Activated CD4-positive, alpha-beta T cell treated with anti-CD3 and anti-CD28 coated beads, Interleukin-2, amount 50 U/mL, for 1 hour (primary cell): Measurements from ENCODE around the gene MOSMO.
"Not testable (repeated sequence)": the region's sequence is repeated elsewhere in the genome, so short reads cannot be mapped to it uniquely, and the experiment has no call there.

Source experiments
- DNase-seq: peaks from one replicate; pipeline ENCODE4 v3.0.0-alpha.2; 2020

MOSMO gene

DNA sequence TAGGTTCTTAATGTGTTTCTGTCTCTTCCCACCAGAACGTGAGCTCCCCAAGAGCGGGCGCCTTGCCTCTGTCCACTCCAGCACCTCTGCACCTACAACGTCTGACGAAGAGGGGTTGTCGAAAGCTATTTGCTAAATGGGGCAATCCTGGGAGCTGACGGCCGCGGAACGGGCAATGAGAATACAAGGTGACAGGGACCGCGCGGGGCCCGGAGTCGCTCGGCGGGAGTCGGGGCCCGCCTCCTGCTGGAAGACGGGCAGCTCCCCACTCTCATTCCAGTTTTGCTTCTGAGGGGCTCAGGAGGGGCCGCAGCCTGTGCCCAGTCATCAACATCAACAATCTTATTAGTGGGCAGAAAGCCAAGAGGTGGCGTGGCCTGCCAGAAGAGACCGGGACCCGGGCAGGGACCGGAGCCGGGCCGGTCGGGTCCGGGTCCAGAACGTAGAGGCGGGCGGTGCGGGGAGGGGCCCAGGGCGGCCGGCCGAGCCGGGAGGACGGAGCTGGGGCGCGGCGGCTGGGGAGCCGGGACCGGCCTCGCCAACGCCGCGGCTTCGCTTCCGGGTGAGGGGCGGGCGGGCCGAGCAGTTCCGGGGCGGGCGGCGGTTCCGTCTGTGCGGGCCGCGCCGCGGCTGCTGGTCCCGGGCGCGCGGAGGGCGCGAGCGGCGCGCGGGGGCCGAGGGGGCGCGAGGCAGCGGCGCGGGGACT lies at the start of gene MOSMO:
MOSMO (plus strand) TSS at position 603 of the 706 bp plus-strand sequence. CDS start 191 bp downstream, outside the sequence.
- DNase-seq, result peak; percentile 63

DNA sequence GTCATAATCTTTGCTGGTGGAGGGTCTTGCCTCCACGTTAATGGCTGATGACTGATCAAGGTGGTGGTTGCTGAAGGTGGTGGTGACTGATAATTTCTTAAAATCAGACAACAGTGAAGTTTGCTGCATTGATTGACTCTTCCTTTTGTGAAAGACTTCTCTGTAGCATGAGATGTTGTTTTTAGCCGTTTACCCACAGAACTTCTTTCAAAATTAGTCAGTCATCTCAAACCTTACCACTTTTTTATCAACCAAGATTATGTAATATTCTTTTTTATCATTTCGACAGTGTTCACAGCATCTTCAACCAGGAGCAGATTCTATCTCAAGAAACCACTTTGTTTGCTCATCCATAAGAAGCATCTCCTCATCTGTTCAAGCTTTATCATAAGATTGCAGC lies 48.9 kb upstream of the MOSMO start:
- no peak for DNase-seq

DNA sequence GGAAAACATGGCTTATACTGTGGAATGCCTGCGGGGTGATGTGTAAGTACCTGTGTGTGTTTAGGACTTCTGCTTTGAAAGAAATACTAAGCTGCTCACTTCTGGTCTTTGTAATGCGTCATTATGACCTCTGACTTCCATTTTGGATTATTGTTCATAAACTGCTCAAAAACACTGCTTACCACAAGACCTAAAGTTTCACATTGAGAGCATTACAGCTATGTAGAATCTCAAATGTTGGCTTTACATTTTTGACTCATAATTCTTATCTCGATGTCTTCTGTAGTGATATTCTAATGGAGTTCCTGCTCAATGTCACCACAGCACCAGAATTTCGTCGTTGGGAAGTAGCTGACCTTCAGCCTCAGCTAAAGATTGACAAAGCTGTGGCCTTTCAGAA lies 45.4 kb upstream of the MOSMO start:
- no peak for DNase-seq

DNA sequence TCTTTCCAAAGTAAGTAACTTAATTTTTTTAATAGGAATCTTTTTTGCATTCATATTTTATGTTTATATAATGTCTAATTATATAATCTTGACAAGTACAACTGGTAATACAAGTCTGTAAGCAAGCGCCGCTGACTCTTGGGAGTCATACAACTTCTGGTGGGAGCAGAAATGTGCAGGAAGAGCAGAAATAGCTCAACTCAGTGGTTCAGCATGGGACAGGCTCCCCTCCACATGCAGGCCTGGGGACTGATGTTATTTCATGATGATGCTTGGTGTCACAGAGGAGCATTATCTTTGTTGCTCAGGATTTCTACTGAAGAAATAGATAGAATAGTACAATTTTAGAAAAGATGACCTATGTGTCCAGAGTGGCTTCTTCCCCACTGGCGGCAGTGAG lies 44.0 kb upstream of the MOSMO start:
- no peak for DNase-seq

DNA sequence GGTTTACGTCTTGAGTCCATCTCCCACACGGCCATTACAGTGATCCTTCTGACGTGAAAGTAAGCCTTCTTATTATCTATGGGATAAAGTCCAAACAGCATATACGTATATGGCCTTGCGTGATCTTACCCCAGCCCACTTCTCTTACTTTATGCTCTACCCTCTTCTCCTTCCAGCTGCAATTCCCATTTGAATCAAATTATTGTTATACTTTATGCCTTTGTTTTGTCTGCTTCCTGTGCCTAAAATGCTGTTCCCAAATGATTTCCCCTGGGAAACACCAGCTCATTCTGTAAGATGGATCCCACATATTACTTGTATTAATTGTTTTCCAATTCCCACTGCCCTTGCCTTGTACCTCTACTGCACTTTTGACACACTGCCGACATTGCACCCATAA lies 43.6 kb upstream of the MOSMO start:
- DNase-seq, result no peak

DNA sequence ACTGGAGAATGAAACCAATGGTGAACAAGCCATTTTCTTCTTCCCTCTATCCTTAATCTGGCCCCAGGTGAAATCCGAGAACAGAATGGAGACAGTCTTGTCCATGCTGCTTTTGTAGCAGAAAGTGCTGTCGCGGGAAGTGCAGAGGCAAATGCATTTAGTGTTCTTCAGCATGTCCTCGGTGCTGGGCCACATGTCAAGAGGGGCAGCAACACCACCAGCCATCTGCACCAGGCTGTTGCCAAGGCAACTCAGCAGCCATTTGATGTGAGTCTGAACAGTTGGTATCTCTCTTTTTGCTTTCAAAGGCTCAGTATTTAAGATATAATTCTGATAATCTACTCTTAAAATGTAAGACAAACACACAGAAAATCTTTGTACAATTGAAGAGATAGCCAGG lies 36.1 kb upstream of the MOSMO start:
- DNase-seq, result no peak

DNA sequence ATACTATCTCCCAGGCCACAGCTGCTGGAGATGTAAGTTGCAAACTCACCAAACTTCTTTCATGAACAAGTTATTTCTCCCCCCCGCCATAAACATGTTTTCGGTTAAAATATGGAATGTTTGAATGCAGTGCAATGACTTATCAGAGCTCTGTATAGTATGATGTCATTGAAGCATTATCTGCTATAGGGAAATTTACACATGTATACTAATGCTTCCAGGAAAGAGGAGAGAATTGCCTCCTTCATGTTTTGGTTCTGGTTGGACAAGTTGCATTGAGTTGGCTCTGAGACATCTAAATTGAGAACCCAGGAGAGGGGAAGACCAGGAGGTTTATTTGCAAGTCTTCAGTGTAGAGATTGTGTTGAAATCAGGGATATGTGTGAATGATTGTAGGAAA lies 34.0 kb upstream of the MOSMO start:
- DNase-seq, result no peak

DNA sequence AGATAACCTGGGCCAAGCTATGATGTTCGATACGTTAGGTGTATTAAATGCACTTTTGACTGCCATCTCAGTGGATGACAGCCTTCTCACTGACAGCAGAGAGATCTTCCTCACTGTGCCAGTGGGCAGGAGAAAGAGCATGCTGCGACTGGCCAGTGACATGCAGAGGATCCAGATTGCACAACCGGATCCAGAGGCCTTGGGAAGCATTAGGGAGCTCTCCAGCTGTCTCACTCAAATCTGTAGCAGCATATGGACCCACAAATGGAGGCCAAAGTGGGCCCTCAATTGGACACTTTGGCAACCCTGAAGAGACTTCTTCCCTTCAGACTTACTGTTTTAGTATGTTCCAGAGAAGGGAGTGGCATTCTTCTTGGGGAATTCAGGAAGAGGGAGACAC lies 27.9 kb upstream of the MOSMO start:
- no peak for DNase-seq

DNA sequence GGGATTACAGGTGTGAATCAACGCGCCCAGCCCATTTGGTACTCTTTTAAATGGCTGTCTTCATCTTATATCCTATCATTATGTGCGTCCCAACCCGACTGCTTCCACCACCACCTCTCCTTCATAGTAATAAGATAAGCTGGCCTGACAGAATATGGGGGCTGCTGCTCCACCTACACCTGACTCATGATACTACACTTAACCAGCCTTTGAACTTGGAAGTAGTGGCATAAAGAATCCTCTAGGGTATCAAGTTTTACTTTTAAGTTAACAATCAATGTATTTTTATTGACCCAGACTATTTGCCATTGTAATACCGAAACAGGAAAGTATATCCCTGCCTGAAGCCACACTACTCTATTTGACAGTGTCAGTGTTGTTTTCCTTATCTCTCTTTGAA lies 25.8 kb upstream of the MOSMO start:
- no peak for DNase-seq

DNA sequence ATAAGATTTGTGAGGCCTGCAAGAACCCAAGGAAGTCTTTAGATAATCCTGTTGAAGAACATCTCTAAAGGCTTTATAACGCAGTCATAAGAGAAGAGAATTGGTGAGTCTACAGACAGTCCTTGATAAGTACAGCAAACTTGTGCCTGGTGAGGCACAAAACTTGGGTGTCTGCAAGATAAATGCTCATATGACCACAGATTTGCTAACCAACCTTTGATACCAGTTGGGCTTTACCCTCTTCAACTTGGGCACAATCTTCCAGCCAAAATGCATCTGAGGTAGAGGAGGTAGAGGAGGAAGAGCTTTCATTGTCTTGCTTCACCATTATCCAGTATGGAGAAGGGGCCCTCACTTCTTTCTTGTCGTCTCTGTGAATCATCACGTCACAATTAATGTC lies 23.8 kb upstream of the MOSMO start:
- DNase-seq, result no peak

DNA sequence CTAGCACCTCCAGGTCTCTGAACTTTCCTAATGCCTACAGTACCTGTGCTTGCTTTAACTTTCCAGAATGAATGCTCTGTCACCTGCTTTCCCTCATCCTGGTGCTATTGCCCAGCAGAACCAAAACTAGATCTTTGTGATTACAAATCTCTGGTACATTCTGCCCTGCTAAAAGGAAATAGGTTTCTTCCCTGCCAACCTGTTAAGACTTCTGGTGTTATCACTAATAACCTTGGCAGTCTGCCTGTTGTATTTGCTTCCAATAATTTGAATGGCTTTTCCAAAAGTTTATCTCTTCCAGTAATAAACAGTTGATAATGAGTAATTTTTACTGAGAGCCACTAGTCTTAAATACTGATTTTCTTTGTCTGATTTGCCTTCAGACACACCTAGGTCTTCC lies 22.4 kb upstream of the MOSMO start:
- DNase-seq, result no peak

DNA sequence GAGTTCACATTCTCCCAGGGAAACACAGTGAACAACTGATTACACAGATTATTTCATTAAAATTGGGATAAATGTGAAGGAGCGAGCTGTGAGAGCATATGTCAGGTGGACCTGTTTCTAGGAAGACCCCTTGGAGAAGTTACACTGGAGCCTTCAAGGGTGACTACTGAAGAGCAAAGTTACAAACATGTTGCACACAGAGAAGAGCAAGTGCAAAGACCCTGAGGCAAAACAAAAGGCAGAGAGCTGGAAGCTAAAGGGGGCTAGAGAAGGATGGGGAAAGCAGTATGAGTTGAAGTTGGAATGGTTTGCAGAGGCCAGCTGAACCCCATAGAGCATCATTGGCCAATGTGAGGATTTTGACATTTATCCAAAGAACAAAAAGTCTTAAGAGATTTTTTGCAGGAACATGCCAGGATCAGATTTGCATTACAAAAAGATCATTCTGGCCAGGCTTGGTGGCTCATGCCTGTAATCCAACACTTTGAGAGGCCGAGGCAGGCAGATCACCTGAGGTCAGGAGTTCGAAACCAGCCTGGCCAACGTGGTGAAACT lies 21.1 kb upstream of the MOSMO start:
- DNase-seq, result no peak

DNA sequence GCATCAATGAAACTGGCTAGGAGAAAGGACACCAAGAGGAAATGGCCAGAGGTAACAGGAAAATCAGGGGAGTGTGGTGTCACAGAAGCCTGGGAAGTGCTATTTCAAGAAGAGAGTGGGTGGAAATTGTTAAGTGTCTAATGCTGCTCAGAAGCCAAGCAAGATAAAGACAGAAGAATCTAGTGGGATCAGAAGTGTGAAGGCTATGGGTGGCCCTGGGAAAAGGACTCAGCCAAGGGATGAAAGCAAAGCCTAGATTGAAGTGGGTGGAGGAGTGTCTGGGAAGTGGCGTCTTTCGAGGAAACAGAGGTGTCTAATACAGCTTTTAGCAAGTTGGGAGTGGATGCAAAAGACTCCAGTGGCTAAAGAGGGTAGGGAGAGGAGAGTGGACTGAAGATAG lies 20.4 kb upstream of the MOSMO start:
- no peak for DNase-seq

DNA sequence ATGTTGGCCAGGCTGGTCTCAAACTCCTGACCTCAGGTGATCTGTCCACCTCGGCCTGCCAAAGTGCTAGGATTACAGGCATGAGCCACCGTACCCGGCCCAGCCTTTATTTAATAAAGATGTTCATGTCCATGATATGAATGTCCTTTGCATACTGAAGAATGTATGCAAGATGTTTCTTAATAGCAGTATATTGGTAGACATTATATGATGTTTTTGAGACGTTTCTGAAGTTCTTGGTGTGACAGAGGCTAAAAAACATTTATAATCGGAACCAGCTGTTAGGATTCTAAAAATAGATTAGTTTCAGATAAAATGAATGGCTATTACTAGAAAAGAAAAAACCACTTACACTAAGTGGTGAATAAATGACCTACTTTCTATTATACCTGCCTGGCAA lies 18.8 kb upstream of the MOSMO start:
- no peak for DNase-seq

DNA sequence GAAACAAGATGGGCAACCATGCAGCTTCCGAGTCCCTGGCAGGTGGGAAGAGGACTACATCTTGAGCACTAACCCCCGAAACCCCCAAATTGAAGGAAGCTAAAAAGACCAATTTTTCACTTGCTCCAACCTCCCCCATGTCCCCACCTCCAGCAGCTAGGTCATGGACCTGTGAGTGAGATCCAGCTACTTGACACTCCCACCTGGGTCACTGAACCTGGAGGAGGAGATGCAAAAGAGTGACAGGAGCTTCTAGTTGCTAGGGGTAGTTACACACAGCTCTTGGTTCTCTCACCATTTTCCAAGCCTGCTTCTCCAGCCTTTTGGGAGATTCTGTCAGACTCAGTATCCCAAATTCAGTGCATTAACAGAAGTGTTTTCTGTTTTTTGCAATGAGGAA lies 18.2 kb upstream of the MOSMO start:
- DNase-seq, result no peak

DNA sequence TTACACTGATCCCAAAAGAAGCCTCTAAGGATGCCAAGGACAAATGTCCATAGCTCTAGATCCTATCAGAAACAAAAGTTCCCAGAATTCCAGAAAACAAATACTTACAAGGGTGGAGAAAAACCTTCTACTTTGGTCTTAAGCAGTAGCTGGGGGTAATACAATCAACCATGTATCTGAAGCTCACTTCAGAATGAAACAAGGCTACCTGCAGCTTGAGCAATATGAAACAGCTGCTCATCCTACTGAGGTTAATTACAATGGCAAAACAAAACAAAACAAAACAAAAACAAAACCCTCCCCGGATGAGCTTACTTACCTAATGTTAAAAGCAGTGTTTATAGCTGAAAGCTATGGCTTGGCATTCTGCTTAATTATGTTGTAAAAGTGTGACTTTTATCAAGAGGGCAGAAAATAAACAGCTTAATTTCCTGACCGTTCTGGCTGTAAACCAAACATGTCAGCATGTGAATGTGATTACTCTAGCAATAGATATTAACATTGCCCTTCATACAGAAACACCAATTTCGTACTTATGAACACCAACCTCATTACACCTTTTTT lies 17.4 kb upstream of the MOSMO start:
- no peak for DNase-seq

DNA sequence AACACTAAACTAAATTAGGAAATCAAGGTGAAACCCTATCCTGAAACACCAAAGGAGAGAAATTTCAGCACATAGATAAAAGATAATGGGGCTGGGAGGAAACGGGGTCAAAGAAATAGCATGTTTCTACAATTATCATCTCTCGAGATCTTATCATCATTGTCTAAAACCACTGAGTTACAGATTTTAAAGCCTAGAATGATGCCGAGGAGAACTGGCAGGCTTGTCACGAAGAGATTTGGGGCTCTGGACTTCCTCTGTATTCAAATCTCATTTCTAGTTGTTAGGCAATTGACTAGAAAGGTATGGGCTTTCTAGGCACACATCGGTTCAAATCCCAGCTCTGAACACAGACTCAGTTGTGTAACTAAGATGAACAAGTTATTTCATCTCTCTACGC lies 16.3 kb upstream of the MOSMO start:
- no peak for DNase-seq

DNA sequence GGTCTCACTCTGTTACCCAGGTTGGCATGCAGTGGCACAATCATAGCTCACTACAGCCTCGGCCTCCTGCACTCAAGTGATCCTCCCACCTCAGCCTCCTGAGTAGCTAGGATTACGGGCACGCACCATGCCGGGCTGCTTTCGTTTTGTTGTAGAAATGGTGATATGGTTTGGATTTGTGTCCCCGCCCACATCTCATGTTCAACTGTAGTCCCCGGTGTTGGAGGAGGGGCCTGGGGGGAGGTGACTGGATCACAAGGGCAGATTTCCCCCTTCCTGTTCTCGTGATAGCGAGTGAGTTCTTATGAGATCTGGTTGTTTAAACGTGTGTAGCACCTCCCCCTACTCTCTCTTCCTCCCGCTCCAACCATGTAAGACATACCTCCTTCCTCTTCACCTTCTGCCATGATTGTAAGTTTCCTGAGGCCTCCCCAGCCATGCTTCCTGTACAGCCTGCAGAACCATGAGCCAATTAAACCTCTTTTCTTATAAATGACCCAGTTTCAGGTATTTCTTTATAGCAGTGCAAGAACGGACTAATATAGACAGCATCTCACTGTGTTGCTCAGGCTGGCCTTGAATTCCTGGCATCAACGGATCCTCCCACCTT lies 12.9 kb upstream of the MOSMO start:
- DNase-seq, result no peak

DNA sequence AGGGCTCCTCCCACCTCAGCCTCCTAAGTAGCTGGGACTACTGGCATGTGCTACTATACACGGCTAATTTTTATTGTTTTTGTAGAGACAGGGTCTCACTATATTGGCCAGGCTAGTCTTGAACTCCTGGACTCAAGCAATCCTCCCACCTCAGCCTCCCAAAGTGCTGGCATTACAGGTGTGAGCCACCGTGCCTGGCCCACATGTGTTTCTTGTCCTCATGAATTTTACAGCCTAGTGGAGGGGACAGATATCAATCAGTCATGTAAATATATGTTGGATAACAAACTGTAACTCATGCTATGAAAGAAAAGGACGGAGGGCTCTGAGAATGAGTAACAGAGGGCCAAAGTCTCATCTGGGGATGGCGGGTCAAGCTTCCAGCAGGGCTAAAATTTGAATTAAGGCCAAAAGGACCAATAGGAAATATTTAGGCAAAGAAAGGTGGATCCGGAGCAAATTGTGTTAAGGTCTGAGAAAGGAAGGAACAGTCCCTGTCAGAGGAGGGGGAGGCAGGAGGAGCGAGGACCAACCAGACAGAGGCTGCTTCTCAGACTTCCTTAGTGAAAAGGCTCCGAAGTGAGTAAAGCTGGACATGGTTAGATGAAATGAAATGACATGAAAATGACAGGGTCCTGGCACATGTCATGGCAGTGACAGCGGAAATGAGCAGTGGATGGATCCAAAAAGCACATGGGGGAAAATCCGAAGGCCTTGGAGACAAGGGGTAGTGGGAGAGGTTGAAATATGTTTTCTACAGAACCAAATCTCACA lies 10.8 kb upstream of the MOSMO start:
- DNase-seq, result no peak

DNA sequence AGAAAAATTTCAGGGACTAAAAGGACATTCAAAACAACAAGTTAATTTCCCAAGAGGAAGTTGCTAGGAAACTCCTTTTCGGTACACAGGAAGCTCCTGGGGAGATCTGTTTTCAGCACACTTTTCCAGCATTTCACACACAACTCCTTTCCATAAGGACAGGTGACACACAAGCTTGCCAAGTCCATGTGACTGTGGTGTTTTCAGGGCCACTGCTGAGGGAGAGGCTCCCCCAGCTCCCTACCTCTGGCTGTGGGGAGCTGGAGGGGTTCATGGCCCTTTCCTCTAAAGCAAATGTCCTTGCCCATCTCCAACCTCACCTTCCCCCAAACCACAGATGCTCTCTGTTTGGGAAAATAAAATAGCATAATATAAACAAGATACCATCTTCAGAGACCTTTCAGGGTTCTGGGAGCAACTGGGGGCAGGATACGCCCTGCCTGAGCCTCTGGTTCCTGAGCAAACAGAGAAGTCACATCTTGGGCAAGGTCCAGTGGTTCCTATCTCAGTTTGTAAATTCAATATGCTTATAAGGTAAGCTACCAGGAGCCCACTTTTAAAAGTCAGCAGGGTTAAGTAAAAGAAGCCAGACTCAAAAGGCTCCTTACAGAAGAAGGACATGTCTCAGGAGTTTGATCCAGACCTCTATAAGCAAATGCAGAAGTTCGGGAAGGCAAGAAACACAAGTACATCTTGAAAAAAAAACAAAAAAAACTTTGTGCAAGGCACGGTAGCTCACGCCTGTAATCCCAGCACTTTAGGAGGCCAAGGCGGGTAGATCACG lies 10.0 kb upstream of the MOSMO start:
- DNase-seq, result no peak

DNA sequence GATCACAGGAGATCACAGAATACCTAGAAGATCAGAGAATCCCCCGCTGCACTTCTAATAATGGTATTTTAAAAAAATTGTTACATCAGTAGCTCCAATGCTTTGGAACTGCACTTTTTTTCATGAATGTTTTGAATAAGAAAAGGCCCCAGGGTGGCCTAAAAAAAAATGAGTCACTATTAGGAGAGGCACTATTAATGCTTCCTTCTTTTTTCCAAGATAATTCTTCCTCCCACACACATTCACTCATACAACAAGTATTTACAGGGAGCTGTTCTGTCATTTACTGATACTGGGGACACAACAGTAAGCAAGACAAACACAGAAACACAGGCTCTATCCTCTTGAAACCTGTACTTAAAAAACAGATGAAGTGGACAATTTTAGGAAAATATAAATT lies 6.3 kb upstream of the MOSMO start:
- DNase-seq, result no peak

DNA sequence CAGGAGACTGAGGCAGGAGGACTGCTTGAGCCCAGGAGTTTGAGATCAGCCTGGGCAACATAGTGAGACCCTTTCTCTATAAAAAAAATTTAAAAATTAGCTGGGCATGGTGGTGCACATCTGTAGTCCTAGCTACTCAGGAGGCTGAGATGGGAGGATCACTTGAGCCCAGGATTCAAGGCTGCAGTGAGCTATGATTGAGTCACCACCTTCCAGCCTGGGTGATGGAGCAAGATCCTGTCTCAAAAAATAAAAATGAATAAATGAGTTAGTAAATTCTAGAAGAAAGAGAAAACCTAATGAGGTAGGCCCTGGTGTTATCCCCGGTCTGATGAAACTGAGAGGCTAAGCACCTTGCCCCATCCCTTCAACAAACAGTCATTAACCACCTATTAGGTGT lies 5.9 kb upstream of the MOSMO start:
- not testable (repeated sequence) for DNase-seq

DNA sequence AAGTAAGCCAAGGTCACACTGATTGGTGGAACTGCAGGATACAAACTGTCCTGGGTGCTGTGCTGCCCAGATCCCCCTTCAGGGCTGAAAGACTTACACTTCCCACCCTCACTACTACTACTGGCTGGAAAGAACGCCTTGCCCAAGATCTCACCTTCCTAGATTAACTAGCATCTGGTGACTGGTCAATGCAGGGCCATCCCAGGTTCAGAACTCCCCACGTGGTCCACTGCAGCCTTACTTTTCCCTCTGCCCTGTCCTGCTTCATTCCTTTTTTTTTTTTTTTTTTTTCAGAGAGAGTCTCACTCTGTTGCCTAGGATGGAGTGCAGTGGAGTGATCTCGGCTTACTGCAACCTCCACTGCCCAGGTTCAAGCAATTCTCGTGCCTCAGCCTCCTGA lies 4.7 kb upstream of the MOSMO start:
- no peak for DNase-seq
